Glutamatergic neuron (in vitro differentiated cells): ENCODE results near the gene USP15. TPM values are rescaled to one million over a fixed set of nuclear protein-coding genes. Genes with fewer than 3 reads are reported as not detected.

Experiments
- DNase-seq: peaks from one replicate; pipeline ENCODE4 v3.0.0; 2022
- H3K27ac Mint-ChIP-seq: one replicate; pipeline ENCODE4 v1.8.0; 2020; ENCODE audit warnings: mild to moderate bottlenecking, mixed read lengths, inconsistent platforms; ENCODE audit not compliant: unreplicated experiment
- H3K27me3 Mint-ChIP-seq: one replicate; pipeline ENCODE4 v1.8.0; 2020; ENCODE audit warnings: mild to moderate bottlenecking, moderate library complexity, mixed read lengths, inconsistent platforms; ENCODE audit not compliant: unreplicated experiment
- H3K36me3 Mint-ChIP-seq: one replicate; pipeline ENCODE4 v1.8.0; 2020; ENCODE audit warnings: mild to moderate bottlenecking, mixed read lengths, inconsistent platforms; ENCODE audit not compliant: unreplicated experiment
- H3K4me1 Mint-ChIP-seq: one replicate; pipeline ENCODE4 v1.8.0; 2020; ENCODE audit warnings: mild to moderate bottlenecking, low read depth, mixed read lengths, inconsistent platforms; ENCODE audit not compliant: unreplicated experiment
- H3K4me3 Mint-ChIP-seq: one replicate; pipeline ENCODE4 v1.8.0; 2020; ENCODE audit warnings: mild to moderate bottlenecking, mixed read lengths, inconsistent platforms; ENCODE audit not compliant: unreplicated experiment
- H3K9me3 Mint-ChIP-seq: one replicate; pipeline ENCODE4 v1.8.0; 2020; ENCODE audit warnings: mild to moderate bottlenecking, moderate library complexity, mixed read lengths, inconsistent platforms; ENCODE audit not compliant: unreplicated experiment
- CTCF ChIP-seq: fragments of 200-600 bp; sonication (generic); IDR thresholded peaks from one replicate; pipeline ENCODE4 v1.5.0; 2021; ENCODE audit not compliant: partially characterized antibody, unreplicated experiment
- total RNA-seq: library from RNA; stranded (reverse); fragmentation: NEBNext Ultra II Directional; extraction: Animal tissue kit (Norgen Biotek cat#: 25700); gene quantifications from one replicate; pipeline ENCODE4 v1.2.1, GENCODE V29; 2021; ENCODE audit not compliant: unreplicated experiment

The USP15 gene
- total RNA-seq, 1 donor from 2014 or later, result 74.4 TPM

- no peak overlapping the region for H3K4me3 Mint-ChIP-seq
These were observed 141.4 kb downstream of the USP15 start for GRCh38 chr12:62401631-62402030.

DNA sequence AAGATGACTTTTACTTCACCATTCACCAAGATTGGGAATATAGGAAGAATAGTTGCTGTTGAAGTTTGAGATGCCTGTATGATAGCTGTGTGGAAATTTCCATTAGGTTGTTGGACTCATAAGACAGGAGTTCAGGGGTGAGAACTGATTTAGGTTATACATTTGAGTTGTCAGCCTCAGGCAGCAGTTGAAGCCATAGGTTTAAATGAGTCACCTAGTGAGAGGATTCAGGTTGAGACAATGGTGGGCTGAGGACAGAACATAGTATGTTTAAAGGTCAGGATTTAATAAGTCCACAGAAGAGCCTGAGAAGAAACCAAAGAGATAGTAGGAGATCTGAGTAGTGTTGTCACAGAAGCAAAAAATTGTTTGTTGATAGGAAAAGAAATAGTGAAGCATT, 142.8 kb downstream of the USP15 start:
- H3K9me3 Mint-ChIP-seq, result peaks cover 1% of the 10 kb centered on the region
- no peaks in the 10 kb centered on the region for H3K36me3 Mint-ChIP-seq
- H3K27me3 Mint-ChIP-seq, result no peaks in the 10 kb centered on the region
- no peak overlapping the region for H3K27ac Mint-ChIP-seq
- TF ChIP-seq CTCF, result no peak
- no peak for DNase-seq
- H3K4me1 Mint-ChIP-seq, result no peaks in the 10 kb centered on the region
- no peak overlapping the region for H3K4me3 Mint-ChIP-seq

More at GRCh38 chr12:62401631-62402030, 141.4 kb downstream of the USP15 start:
- Mint-ChIP-seq H3K27me3 (no peaks in the 10 kb centered on the region), H3K9me3 (no peaks in the 10 kb centered on the region), H3K27ac (no peak overlapping the region), H3K36me3 (no peaks in the 10 kb centered on the region), H3K4me1 (no peaks in the 10 kb centered on the region)
- TF ChIP-seq CTCF, result no peak
- no peak for DNase-seq

DNA sequence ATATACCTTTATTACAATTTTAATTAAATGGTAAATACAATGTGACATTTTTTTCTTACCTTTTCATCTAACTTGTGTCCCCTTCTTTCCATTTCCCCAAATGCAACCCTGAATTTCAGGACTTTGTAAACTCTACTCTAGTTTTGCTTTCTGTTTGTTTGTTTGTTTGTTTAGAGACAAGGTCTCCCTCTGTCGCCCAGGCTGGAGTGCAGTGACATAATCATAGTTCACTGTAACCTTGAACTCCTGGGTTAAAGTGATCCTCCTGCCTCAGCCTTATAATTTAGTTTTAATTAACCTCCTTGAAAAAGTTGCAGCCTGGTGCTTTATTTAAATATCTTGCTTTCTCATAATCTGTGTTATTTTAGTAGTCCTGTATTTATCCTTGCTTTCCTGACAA, 147.4 kb downstream of the USP15 start:
- no peak for TF ChIP-seq CTCF
- no peak overlapping the region for H3K4me3 Mint-ChIP-seq
- no peak overlapping the region for H3K27ac Mint-ChIP-seq
- H3K4me1 Mint-ChIP-seq, result no peaks in the 10 kb centered on the region
- H3K36me3 Mint-ChIP-seq, result no peaks in the 10 kb centered on the region
- peaks cover 1% of the 10 kb centered on the region for H3K9me3 Mint-ChIP-seq
- no peak for DNase-seq
- H3K27me3 Mint-ChIP-seq, result no peaks in the 10 kb centered on the region

DNA sequence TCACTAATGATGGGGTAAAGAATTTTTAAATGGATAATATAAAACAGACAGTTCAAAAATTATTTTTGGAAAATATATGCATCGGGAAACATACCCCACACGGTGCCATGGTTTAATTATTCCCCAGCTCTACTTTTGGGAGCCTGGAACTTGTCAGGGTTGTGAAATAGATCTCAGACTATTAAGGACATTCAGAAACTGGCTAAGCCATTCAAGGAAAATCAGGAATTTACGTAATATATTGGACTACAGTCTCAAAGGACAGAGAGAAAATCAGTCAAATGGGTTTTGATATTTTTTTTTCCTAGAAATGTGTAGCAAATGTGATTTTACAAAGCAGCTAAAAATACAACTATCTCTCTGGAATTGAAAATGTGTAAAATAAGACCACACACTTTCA, 148.9 kb downstream of the USP15 start:
- no peak for DNase-seq
- peaks cover 1% of the 10 kb centered on the region for H3K9me3 Mint-ChIP-seq
- H3K4me3 Mint-ChIP-seq, result no peak overlapping the region
- H3K27me3 Mint-ChIP-seq, result no peaks in the 10 kb centered on the region
- H3K27ac Mint-ChIP-seq, result no peak overlapping the region
- no peak for TF ChIP-seq CTCF
- no peaks in the 10 kb centered on the region for H3K4me1 Mint-ChIP-seq
- no peaks in the 10 kb centered on the region for H3K36me3 Mint-ChIP-seq

DNA sequence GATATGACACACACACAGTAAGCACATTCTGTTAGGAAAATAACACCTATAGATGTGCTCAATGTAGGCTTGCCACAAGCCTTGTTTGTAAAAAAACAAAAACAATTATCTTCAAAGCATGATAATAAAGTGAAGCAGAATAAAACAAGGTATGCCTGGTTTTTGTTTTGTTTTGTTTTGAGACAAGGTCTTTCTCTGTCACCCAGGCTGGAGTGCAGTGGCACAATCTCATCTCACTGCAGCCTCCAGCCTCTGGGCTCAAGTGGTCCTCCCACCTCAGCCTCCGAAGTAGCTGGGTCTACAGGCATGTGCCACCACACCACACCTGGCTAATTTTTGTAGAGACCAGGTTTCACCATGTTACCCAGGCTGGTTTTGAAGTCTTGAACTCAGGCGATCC, 154.0 kb downstream of the USP15 start:
- Mint-ChIP-seq H3K4me3 (no peak overlapping the region), H3K27ac (no peak overlapping the region), H3K36me3 (peaks cover 4% of the 10 kb centered on the region), H3K4me1 (no peaks in the 10 kb centered on the region), H3K27me3 (peaks cover 2% of the 10 kb centered on the region), H3K9me3 (peaks cover 2% of the 10 kb centered on the region)
- TF ChIP-seq CTCF, result no peak
- no peak for DNase-seq
